Activated naive CD4-positive, alpha-beta T cell treated with anti-CD3 and anti-CD28 coated beads, Interleukin-2, amount 50 U/mL, for 72 hours (primary cell): ENCODE data around the gene CDKN1B. TPM values are rescaled to one million over a fixed set of nuclear protein-coding genes. Genes with fewer than 3 reads are reported as not detected.

Experiments used
- ATAC-seq, 2 donors: fragments of 150-1000 bp; cut with Tn5 transposase; 2 replicates each; pipeline ENCODE4 v1.10.0; 2021; ENCODE audit warnings: mild to moderate bottlenecking in 2 of 2, moderate library complexity in 2 of 2
- DNase-seq, 2 donors: peaks; one replicate each; pipeline ENCODE4 v3.0.0; 2021 to 2022; ENCODE audit warnings: low spot score in 2 of 2
- H3K27ac Mint-ChIP-seq, 2 donors: one replicate each; pipeline ENCODE4 v1.8.0; 2022; ENCODE audit warnings: mild to moderate bottlenecking in 2 of 2, mixed read lengths in 2 of 2
- H3K36me3 Mint-ChIP-seq, 2 donors: one replicate each; pipeline ENCODE4 v1.8.0; 2022; ENCODE audit warnings: mixed read lengths in 2 of 2
- H3K9me3 Mint-ChIP-seq, 2 donors: one replicate each; pipeline ENCODE4 v1.8.0; 2022; ENCODE audit warnings: mixed read lengths in 2 of 2
- total RNA-seq, 2 donors: library from RNA; stranded (reverse); gene quantifications; one replicate each; pipeline ENCODE4 v1.2.3, GENCODE V29; 2022

Gene CDKN1B
- total RNA-seq: 10 to 100 TPM; 39.7 to 46.6 TPM

DNA sequence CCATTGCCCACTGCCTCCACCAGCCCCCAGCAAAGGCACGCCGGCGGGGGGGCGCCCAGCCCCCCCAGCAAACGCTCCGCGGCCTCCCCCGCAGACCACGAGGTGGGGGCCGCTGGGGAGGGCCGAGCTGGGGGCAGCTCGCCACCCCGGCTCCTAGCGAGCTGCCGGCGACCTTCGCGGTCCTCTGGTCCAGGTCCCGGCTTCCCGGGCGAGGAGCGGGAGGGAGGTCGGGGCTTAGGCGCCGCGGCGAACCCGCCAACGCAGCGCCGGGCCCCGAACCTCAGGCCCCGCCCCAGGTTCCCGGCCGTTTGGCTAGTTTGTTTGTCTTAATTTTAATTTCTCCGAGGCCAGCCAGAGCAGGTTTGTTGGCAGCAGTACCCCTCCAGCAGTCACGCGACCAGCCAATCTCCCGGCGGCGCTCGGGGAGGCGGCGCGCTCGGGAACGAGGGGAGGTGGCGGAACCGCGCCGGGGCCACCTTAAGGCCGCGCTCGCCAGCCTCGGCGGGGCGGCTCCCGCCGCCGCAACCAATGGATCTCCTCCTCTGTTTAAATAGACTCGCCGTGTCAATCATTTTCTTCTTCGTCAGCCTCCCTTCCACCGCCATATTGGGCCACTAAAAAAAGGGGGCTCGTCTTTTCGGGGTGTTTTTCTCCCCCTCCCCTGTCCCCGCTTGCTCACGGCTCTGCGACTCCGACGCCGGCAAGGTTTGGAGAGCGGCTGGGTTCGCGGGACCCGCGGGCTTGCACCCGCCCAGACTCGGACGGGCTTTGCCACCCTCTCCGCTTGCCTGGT lies at the start of gene CDKN1B:
Gene CDKN1B (plus strand): TSS at position 576 of the 793 bp plus-strand sequence. CDS start 472 bp downstream, outside the sequence.
- Mint-ChIP-seq H3K9me3 (no peaks in the 10 kb centered on the region), H3K27ac (peak within 1 kb of the TSS; percentile 97 to 99), H3K36me3 (peaks cover 46 to 73% of the 10 kb centered on the region in 2 donors)
- peak; percentile 70 to 77 for ATAC-seq
- peak; percentile 76 to 82 for DNase-seq

DNA sequence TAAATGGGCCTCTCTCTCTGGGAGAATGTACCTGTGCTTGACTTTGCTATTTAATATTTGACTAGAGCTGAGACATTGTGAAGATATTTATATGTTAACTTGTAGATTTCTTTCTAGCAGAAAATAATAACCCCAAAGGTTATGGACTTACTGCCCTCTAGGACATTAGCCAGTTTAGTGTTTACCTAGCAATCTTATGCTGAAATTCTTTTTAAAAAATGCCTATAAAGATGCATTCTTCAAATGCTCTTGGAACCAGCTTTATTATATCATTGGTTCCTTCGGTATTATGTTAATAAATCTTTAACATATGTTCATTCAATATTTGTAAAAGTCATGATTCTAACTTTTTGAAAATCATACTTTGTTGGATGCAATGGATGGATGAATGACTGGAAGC lies 49.2 kb upstream of the CDKN1B start:
- ATAC-seq (no peak), DNase-seq (no peak)
- Mint-ChIP-seq H3K27ac (no peak overlapping the region), H3K9me3 (no peaks in the 10 kb centered on the region), H3K36me3 (no peaks in the 10 kb centered on the region)

DNA sequence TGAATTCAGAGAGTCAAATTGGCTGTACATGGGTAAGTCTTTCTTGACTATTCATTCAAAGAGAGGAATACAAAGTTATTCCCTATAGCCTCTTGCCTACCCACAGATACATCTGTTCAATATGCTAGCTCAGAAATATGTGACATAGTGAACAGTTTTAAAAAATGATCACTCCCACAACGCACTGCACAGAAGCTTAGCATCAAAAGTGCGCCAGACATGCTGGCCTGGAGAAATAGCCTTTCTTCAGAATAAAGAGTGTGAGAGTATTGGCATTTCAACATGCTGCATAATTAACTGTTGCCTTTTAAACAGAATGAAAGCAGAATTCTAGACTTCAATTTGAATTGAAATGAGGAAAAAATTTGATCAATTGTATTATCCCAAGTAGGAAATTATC lies 48.1 kb upstream of the CDKN1B start:
- H3K9me3 Mint-ChIP-seq: no peaks in the 10 kb centered on the region
- H3K27ac Mint-ChIP-seq: no peak overlapping the region
- ATAC-seq: no peak
- no peaks in the 10 kb centered on the region for H3K36me3 Mint-ChIP-seq
- DNase-seq: no peak

DNA sequence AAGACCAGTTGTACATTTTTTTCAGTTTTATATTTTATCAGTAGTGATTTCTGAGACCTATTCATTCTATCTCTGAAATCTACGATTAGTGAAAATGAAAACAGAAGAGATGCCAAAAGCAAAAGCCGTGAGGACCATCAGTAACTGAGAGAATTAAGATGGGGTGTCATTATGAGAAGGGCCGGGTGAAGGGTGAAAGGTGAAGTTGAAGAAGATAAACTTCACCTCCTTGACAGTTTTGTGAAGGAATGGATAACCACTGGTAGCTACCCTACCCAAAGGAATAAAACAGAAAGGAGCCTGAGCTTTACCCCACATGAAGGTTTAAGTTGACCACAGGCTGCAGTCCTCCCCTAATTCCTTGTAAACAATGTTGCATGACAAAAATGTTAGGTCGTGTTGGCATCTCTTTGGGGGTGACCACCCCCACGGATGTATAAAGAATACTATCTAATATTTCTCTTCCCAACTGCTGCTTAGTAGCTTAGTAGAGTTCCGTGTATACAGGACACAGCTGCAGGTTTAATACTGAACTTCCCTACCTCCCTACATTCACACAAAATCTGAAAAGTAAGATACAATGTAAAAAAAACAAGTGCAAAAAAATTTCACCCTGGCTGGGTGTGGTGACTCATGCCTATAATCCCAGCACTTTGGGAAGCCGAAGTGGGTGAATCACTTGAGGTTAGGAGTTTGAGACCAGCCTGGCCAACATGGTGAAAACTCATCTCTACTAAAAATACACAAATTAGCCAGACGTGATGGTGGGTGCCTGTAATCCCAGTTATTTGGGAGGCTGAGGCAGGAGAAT lies 45.1 kb upstream of the CDKN1B start:
- ATAC-seq (no peak), DNase-seq (no peak)
- Mint-ChIP-seq H3K9me3 (no peaks in the 10 kb centered on the region), H3K36me3 (no peaks in the 10 kb centered on the region), H3K27ac (peak overlapping the region; percentile 31 to 81)

DNA sequence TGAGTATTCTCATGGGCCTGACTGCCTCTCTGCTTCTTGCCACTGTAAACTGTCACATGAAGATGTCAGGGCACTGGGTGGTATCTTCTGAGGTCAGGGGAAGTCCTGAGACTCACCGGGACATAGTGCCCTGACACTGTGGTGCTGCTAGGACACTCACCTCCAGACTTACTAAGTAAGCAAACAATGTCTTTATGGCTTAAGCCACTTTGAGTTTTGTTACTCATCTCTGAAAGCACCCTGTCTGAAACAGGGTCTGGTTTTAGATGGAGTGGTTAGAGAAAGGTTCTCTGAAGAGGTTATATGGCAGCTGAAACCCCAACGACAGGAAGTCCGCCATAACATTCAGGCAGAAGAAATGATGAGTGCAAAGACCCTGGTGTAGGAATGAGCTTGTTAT lies 43.9 kb upstream of the CDKN1B start:
- H3K27ac Mint-ChIP-seq: peak overlapping the region; percentile 22 to 81
- H3K36me3 Mint-ChIP-seq: no peaks in the 10 kb centered on the region
- no peaks in the 10 kb centered on the region for H3K9me3 Mint-ChIP-seq
- ATAC-seq (peak; percentile 95 to 97), DNase-seq (no peak)

DNA sequence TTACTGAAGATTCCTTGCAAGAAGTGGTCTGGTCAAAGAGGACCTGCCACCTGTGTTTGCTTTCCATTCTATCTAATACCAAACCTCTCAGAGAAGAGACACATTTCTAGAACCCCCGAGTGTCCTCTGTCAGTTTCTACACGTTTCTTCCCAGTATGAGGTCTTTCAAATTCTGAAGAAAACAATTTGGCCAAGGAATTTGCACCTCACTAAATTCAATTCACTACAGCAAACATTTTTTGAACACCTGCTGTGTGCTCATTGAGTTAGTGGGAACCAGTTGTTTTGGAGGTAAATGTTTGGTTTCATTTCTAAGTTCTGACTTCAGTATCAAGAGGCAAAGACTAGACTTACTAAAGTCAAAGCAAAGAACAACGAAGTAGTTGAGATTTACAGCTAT lies 40.6 kb upstream of the CDKN1B start:
- Mint-ChIP-seq H3K36me3 (no peaks in the 10 kb centered on the region), H3K9me3 (no peaks in the 10 kb centered on the region), H3K27ac (no peak overlapping the region)
- ATAC-seq: no peak
- no peak for DNase-seq

DNA sequence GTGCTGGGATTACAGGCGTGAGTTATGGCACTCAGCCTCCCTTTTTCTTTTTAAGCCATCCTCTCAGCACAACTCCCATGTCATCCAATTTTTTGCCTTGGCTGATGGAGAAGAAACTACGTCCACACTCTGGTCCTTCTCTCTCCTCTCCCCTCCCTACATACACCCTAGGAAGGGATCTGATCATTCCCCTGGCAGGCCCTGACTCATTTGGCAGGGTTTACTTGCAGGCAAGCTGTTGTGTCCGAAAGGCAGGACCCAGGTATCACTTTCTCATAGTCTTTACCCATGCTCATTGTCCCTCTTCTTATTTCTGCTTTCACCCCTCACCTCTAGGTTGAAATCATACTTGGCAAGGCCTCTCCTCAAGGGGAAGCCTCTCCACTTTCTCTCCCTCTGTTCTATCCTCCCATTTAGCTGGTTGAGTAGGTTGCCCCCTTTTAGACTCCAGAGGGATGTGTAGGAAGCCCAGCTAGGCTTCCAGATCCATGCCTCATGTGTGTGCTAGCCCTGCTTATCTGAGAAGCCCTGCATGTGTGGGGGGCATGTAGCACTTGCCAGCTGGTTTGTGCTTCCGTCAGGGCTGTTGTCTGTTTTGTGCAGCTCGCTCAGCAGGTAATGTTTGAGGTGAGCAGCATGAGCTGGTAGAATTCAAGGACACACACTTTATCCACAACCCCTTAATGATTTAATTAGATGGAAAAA lies 36.0 kb upstream of the CDKN1B start:
- ATAC-seq: no peak
- no peak for DNase-seq
- Mint-ChIP-seq H3K9me3 (no peaks in the 10 kb centered on the region), H3K27ac (no peak overlapping the region), H3K36me3 (no peaks in the 10 kb centered on the region)

DNA sequence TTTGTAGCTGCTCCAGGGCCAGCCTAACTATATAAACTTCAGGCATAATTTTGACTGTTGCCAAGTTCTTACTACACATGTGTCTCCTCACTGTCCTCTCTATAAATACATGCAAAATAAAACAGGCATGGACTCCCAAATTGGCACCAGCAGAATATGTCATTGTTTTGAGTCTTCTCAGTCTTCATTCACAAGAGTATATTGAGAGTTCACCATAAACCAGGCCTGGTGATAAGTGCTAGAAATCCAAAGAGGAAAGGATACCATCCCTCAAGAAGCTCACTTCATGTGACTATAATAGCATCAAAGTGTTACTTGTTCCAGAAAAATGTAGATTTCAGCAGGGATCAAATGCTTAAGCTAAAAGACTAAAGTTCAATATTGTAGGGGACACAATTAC lies 34.9 kb upstream of the CDKN1B start:
- H3K27ac Mint-ChIP-seq: no peak overlapping the region
- DNase-seq (no peak), ATAC-seq (no peak)
- H3K9me3 Mint-ChIP-seq: no peaks in the 10 kb centered on the region
- H3K36me3 Mint-ChIP-seq: peaks cover 0 to 4% of the 10 kb centered on the region in 2 donors

DNA sequence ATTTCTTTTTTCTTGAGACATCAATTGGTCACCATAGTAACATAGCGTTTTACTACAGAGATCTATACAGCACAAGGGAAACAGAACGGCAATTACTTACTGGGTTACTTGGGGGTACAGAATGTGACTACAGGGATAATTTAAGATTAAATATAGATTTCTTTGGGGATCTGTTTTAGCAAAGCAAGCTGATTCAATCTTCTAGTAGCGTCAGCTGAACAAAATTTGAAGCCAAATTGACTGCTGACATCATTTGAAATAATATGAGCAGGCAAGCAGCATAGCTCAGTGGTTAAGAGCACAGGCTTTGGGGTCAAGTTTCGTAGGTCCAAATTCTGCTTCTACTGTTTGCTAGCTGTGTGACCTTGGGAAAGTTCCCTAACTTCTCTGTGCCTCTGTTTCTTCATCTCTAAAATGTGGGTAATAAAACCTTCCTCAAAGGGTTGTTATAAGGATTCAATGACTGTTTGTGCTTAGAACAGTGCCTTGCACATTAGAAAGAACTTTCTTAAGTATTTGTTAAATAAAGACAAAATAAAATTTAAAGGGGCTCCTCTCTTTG lies 34.0 kb upstream of the CDKN1B start:
- Mint-ChIP-seq H3K36me3 (peaks cover 0 to 12% of the 10 kb centered on the region in 2 donors), H3K27ac (no peak overlapping the region), H3K9me3 (no peaks in the 10 kb centered on the region)
- ATAC-seq (no peak), DNase-seq (no peak)

DNA sequence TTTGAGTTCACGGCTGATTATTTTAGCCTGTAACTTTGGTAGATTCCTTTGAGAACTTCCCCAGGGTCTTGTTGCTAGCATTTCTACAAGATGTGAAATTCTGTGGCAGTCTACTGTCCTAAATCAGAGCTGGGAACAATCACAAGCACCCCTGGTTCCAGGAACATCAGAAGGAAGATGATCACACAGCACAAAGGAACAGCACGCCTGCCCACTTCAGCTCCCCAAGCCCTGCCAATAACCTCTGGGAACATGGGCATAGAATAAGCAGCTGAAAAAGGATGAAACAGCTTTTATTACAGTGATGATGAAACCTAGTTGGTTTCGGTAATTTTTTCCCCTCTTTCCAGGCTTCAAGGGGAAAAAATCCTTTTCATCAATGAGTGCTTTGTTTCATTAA lies 33.4 kb upstream of the CDKN1B start:
- Mint-ChIP-seq H3K36me3 (peaks cover 0 to 17% of the 10 kb centered on the region in 2 donors), H3K9me3 (no peaks in the 10 kb centered on the region), H3K27ac (no peak overlapping the region)
- ATAC-seq (no peak), DNase-seq (no peak)

DNA sequence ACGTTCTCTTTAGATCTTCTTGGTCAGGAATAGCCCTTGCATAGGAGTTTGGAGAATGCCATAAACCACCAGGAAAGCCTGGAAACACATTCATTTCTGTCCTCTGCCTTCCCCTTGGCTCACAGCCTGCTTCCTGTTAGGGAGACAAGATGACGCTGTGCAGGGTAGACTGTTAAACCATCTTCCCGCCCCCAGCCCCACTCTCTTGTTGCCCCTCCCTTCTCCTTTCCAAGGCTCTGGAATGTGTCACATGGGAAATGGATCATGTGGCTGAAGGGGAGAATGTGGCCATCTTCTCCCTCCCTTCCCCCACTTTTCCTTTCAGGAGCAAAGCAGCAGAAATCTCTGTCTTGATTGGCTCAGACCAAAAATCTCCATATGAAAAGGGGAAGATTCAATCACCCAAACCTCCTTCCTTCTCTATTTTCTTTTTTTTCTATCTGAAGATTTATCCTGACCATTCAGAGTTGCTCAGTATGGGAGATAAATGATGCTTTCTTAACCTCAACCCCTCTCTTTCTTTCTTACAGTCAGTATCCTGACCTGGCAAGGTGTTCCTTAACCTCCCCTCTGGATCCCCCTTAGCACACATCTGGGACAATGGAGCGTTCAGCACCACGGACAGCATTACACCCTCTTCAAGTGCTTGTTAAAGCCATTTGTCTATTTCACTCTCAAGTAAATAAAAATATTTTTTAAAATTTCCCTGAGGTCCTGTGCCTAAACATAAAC lies 32.6 kb upstream of the CDKN1B start:
- Mint-ChIP-seq H3K9me3 (no peaks in the 10 kb centered on the region), H3K36me3 (peaks cover 0 to 20% of the 10 kb centered on the region in 2 donors), H3K27ac (no peak overlapping the region)
- ATAC-seq: no peak
- DNase-seq: no peak

DNA sequence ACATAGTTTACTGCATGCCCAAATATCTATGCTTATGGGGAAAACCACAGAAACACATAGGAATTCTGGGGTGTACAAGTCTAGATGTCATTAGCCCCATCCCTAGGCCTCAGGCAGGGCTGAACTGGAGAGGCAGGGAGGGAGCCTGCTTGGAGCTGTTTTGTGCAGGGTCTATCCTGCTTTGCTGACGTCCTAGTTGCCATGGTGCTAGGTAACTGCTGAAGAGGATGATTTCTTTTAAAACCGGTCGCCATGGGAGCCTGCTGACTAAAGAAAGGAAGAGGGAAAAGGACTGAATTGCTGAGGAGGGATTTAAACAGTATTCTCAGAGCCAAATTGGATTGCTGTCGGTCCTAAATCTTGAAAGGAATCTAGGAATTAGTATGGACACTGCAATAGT lies 31.9 kb upstream of the CDKN1B start:
- ATAC-seq: no peak
- Mint-ChIP-seq H3K36me3 (peaks cover 0 to 20% of the 10 kb centered on the region in 2 donors), H3K9me3 (no peaks in the 10 kb centered on the region)

DNA sequence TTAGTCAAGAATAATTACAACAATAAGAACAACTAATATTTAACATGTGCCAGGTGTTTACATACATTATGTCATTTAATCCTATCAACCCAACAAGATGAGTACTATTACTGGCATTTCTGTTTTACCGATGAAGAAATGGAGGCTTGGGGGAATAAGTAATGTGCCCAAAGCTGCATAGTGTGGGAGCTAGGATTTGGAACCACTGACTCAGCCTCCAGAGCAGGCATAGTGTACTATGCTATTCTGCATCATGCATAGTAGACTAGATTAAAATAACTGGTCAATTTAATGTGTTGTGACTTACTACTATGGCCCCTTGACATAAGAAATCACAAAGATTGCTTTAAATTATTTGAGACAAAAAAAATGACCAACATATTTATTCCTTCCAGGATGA lies 30.7 kb upstream of the CDKN1B start:
- H3K9me3 Mint-ChIP-seq: no peaks in the 10 kb centered on the region
- peaks cover 0 to 25% of the 10 kb centered on the region in 2 donors for H3K36me3 Mint-ChIP-seq
- no peak for ATAC-seq
- H3K27ac Mint-ChIP-seq: no peak overlapping the region
- no peak for DNase-seq

More for the DNA sequence above, 31.9 kb upstream of the CDKN1B start:
- H3K27ac Mint-ChIP-seq: no peak overlapping the region
- no peak for DNase-seq

DNA sequence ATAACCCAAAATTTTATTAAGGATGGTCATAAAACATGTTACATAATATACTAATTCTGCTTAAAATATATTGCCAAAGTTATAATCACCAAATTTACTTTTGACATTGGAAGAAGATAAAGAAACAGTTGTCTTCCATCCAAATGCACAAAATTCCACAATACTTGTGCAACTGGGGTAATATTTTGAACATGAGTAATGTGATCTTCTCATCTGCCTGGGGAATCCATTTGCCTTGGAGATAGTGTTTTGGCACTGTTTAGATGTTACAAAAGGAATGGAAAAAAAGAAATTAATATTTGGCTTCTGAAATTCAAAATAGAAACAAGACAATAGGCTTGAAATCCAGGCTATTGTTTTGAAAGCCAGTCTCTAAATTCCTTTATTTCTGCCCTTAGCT lies 30.2 kb upstream of the CDKN1B start:
- no peak for DNase-seq
- H3K36me3 Mint-ChIP-seq: peaks cover 0 to 29% of the 10 kb centered on the region in 2 donors
- H3K27ac Mint-ChIP-seq: no peak overlapping the region
- no peak for ATAC-seq
- no peaks in the 10 kb centered on the region for H3K9me3 Mint-ChIP-seq

DNA sequence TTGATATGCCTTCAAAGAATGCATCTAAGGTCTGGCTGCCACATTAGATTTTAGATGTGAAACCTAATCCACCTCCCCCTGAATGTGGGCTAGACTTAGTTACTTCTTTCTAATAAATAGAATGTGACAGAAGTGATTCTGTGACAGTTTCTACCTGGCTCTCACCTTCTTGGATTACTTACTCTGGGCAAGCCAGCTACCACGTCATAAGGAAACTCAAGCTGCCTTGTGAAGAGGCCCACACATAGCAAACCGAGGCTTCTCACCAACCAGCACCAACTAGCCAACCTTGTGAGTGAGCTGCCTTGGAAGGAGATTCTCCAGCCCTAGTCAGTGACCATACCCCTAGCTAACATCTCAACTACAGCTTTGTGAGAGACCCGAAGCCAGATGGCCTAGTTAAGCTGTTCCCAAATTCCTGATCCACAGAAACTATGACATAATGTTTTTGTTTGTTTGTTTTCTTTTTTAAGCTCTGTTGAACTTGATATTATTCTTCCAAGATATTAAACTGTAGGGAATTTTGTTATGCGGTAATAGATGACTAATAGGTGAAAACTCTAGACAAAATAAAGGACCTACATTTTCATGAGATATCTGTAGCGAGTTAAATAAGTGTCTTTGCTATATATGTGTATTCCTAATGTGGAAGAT lies 27.4 kb upstream of the CDKN1B start:
- peak overlapping the region; percentile 26 to 46 for H3K27ac Mint-ChIP-seq
- DNase-seq (no peak), ATAC-seq (peak; percentile 73 to 83)
- peaks cover 3 to 46% of the 10 kb centered on the region in 2 donors for H3K36me3 Mint-ChIP-seq
- no peaks in the 10 kb centered on the region for H3K9me3 Mint-ChIP-seq

DNA sequence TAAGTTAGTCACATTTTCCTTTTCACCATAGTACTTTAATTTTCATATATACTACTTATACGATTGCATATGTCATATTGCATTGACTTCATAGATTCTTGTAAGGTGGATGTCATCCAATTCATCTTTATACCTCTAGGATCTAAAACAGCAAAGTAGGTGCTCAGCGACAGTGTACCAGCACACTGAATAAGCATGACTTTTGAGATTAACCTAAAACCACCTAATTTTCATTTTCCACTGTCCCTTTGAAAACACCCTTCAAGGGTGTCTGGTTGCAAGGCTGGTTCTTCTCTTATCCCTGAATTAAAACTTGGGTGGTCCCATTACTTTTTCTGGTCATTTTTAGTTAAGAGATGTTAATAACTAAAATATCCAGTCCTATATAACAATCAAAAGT lies 25.6 kb upstream of the CDKN1B start:
- peaks cover 17 to 60% of the 10 kb centered on the region in 2 donors for H3K36me3 Mint-ChIP-seq
- no peak overlapping the region for H3K27ac Mint-ChIP-seq
- no peak for DNase-seq
- no peaks in the 10 kb centered on the region for H3K9me3 Mint-ChIP-seq
- no peak for ATAC-seq
